ENCODE data around the gene NIT2.
"Not testable (repeated sequence)": the region's sequence is repeated elsewhere in the genome, so short reads cannot be mapped to it uniquely, and the experiment has no call there.

The NIT2 gene

GRCh38 chr3:100336229-100336628 lies 1.7 kb downstream of the NIT2 start:
- H3K27ac ChIP-seq (ENCODE audit: low read depth, low read length, severe bottlenecking); H3K4me1 ChIP-seq (ENCODE audit: control insufficient read depth, insufficient read depth, low read length, poor library complexity, severe bottlenecking); H3K9me3 ChIP-seq (ENCODE audit: control insufficient read depth, low read length); H3K4me3 ChIP-seq (ENCODE audit: extremely low read depth, insufficient read depth, low read length, poor library complexity, severe bottlenecking): not testable (repeated sequence)
- H3K36me3 ChIP-seq (ENCODE audit: control insufficient read depth, insufficient read depth, low read length) = peaks cover 27% of the 10 kb centered on the region
- 84 to 94% methylated on average over 7 to 8 of the region's 10 CpGs for WGBS, 2 experiments (ENCODE audit: insufficient coverage in 2 of 2)

GRCh38 chr3:100338911-100339310 lies 4.4 kb downstream of the NIT2 start:
- peaks cover 4% of the 10 kb centered on the region for H3K4me1 ChIP-seq (ENCODE audit: control insufficient read depth, insufficient read depth, low read length, poor library complexity, severe bottlenecking)
- no peak overlapping the region for H3K4me3 ChIP-seq (ENCODE audit: extremely low read depth, insufficient read depth, low read length, poor library complexity, severe bottlenecking)
- H3K36me3 ChIP-seq (ENCODE audit: control insufficient read depth, insufficient read depth, low read length) = peaks cover 33% of the 10 kb centered on the region
- WGBS, 2 experiments (ENCODE audit: insufficient coverage in 2 of 2) = 96% methylated on average over 10 of the region's 10 CpGs
- H3K27ac ChIP-seq (ENCODE audit: low read depth, low read length, severe bottlenecking) = no peak overlapping the region
- no peaks in the 10 kb centered on the region for H3K9me3 ChIP-seq (ENCODE audit: control insufficient read depth, low read length)

DNA sequence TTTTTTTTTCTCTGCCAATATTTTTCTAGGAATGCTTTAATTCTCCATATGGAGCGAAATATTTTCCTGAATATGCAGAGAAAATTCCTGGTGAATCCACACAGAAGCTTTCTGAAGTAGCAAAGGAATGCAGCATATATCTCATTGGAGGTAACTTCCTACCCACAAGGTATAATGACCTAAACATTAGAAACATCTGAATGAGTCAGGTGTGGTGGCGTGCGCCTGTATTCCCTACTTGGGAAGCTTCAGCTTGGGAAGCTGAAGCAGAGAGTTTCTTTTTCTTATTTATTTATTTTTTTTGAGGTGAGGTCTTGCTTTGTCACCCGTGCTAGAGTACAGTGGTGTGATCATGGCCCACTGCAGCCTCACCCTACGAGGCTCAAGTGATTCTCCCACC lies 5.2 kb downstream of the NIT2 start:
- peaks cover 36% of the 10 kb centered on the region for H3K36me3 ChIP-seq (ENCODE audit: control insufficient read depth, insufficient read depth, low read length)

GRCh38 chr3:100340527-100340926 lies 6.0 kb downstream of the NIT2 start:
- Histone ChIP-seq H3K4me1 (ENCODE audit: control insufficient read depth, insufficient read depth, low read length, poor library complexity, severe bottlenecking) (peaks cover 3% of the 10 kb centered on the region), H3K36me3 (ENCODE audit: control insufficient read depth, insufficient read depth, low read length) (peaks cover 36% of the 10 kb centered on the region), H3K9me3 (ENCODE audit: control insufficient read depth, low read length) (no peaks in the 10 kb centered on the region), H3K27ac (ENCODE audit: low read depth, low read length, severe bottlenecking) (no peak overlapping the region), H3K4me3 (ENCODE audit: extremely low read depth, insufficient read depth, low read length, poor library complexity, severe bottlenecking) (no peak overlapping the region)
- WGBS, 2 experiments (ENCODE audit: insufficient coverage in 2 of 2) = 91 to 100% methylated on average over 1 of the region's 1 CpG

More for the DNA sequence above, 5.2 kb downstream of the NIT2 start:
- peaks cover 4% of the 10 kb centered on the region for H3K4me1 ChIP-seq (ENCODE audit: control insufficient read depth, insufficient read depth, low read length, poor library complexity, severe bottlenecking)
- H3K27ac ChIP-seq (ENCODE audit: low read depth, low read length, severe bottlenecking) = no peak overlapping the region
- H3K4me3 ChIP-seq (ENCODE audit: extremely low read depth, insufficient read depth, low read length, poor library complexity, severe bottlenecking) = no peak overlapping the region
- H3K9me3 ChIP-seq (ENCODE audit: control insufficient read depth, low read length) = no peaks in the 10 kb centered on the region
- WGBS, 2 experiments (ENCODE audit: insufficient coverage in 2 of 2) = 83 to 90% methylated on average over 2 of the region's 5 CpGs

DNA sequence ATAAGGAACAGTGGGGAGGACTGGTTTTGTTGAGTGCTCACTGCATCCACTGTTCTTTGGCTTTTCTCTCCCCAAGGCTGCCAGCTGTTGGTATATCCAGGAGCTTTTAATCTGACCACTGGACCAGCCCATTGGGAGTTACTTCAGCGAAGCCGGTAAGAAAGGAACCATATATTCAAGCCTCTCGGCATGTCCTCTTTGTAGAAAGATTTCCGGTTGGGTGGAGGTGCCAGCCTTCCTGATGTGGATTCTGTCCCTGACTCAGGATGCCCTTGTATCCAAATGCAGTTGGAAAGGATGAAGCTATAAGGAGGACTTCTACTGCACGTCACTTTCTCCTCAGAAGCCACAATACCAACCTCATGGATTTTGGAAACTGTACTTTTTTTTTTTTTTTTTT lies 14.2 kb downstream of the NIT2 start:
- Histone ChIP-seq H3K9me3 (ENCODE audit: control insufficient read depth, low read length) (no peaks in the 10 kb centered on the region), H3K36me3 (ENCODE audit: control insufficient read depth, insufficient read depth, low read length) (peaks cover 57% of the 10 kb centered on the region), H3K4me3 (ENCODE audit: extremely low read depth, insufficient read depth, low read length, poor library complexity, severe bottlenecking) (no peak overlapping the region), H3K27ac (ENCODE audit: low read depth, low read length, severe bottlenecking) (no peak overlapping the region), H3K4me1 (ENCODE audit: control insufficient read depth, insufficient read depth, low read length, poor library complexity, severe bottlenecking) (no peaks in the 10 kb centered on the region)
- 90% methylated on average over 2 of the region's 5 CpGs; no CpG with 5 or more reads in 1 of the 2 experiments for WGBS, 2 experiments (ENCODE audit: insufficient coverage in 2 of 2)

DNA sequence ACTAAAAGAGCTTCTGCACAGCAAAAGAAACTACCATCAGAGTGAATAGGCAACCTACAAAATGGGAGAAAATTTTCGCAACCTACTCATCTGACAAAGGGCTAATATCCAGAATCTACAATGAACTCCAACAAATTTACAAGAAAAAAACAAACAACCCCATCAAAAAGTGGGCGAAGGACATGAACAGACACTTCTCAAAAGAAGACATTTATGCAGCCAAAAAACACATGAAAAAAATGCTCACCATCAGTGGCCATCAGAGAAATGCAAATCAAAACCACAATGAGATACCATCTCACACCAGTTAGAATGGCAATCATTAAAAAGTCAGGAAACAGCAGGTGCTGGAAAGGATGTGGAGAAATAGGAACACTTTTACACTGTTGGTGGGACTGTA lies 17.2 kb downstream of the NIT2 start:
- not testable (repeated sequence) for H3K4me1 ChIP-seq (ENCODE audit: control insufficient read depth, insufficient read depth, low read length, poor library complexity, severe bottlenecking); H3K9me3 ChIP-seq (ENCODE audit: control insufficient read depth, low read length); H3K4me3 ChIP-seq (ENCODE audit: extremely low read depth, insufficient read depth, low read length, poor library complexity, severe bottlenecking); H3K27ac ChIP-seq (ENCODE audit: low read depth, low read length, severe bottlenecking)
- WGBS, 2 experiments (ENCODE audit: insufficient coverage in 2 of 2) = no CpG with 5 or more reads among the region's 2 CpGs
- peaks cover 56% of the 10 kb centered on the region for H3K36me3 ChIP-seq (ENCODE audit: control insufficient read depth, insufficient read depth, low read length)

- Histone ChIP-seq H3K36me3 (ENCODE audit: control insufficient read depth, insufficient read depth, low read length) (peaks cover 50% of the 10 kb centered on the region), H3K4me3 (ENCODE audit: extremely low read depth, insufficient read depth, low read length, poor library complexity, severe bottlenecking) (no peak overlapping the region), H3K9me3 (ENCODE audit: control insufficient read depth, low read length) (no peaks in the 10 kb centered on the region), H3K4me1 (ENCODE audit: control insufficient read depth, insufficient read depth, low read length, poor library complexity, severe bottlenecking) (no peaks in the 10 kb centered on the region), H3K27ac (ENCODE audit: low read depth, low read length, severe bottlenecking) (no peak overlapping the region)
- WGBS, 2 experiments (ENCODE audit: insufficient coverage in 2 of 2) = 68 to 95% methylated on average over 2 to 5 of the region's 10 CpGs
Observed at GRCh38 chr3:100352296-100353231, 18.0 kb downstream of the NIT2 start.

GRCh38 chr3:100354850-100355249 lies 20.3 kb downstream of the NIT2 start:
- no peaks in the 10 kb centered on the region for H3K4me1 ChIP-seq (ENCODE audit: control insufficient read depth, insufficient read depth, low read length, poor library complexity, severe bottlenecking)
- no peak overlapping the region for H3K4me3 ChIP-seq (ENCODE audit: extremely low read depth, insufficient read depth, low read length, poor library complexity, severe bottlenecking)
- WGBS, 2 experiments (ENCODE audit: insufficient coverage in 2 of 2) = no CpG with 5 or more reads among the region's 3 CpGs
- peaks cover 40% of the 10 kb centered on the region for H3K36me3 ChIP-seq (ENCODE audit: control insufficient read depth, insufficient read depth, low read length)
- H3K27ac ChIP-seq (ENCODE audit: low read depth, low read length, severe bottlenecking) = no peak overlapping the region
- no peaks in the 10 kb centered on the region for H3K9me3 ChIP-seq (ENCODE audit: control insufficient read depth, low read length)

DNA sequence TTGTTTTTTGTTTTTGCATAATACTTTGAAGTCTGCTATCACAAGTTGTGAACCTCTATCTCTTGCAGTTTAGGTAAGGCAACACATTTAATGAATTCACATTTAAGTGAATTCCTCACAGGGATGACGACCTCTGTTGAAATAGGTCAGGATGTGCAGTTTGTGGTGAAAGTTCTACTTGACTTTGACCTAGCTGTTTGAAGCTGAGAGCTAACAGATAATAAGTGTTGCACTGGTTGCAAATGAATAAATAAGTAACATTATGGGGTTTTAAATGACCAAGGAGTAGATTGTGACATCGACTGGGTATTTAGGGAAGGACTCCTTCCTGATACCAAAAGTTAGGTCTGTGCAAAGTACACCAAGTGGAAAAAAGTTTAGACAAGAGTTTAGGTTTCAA lies 23.9 kb downstream of the NIT2 start:
- whole genome bisulfite sequencing, 2 experiments (ENCODE audit: insufficient coverage in 2 of 2) = 90 to 100% methylated on average over 1 to 2 of the region's 2 CpGs
- H3K27ac ChIP-seq (ENCODE audit: low read depth, low read length, severe bottlenecking) = no peak overlapping the region
- no peaks in the 10 kb centered on the region for H3K4me1 ChIP-seq (ENCODE audit: control insufficient read depth, insufficient read depth, low read length, poor library complexity, severe bottlenecking)
- no peak overlapping the region for H3K4me3 ChIP-seq (ENCODE audit: extremely low read depth, insufficient read depth, low read length, poor library complexity, severe bottlenecking)
- H3K9me3 ChIP-seq (ENCODE audit: control insufficient read depth, low read length) = peaks cover 6% of the 10 kb centered on the region
- H3K36me3 ChIP-seq (ENCODE audit: control insufficient read depth, insufficient read depth, low read length) = peaks cover 46% of the 10 kb centered on the region

DNA sequence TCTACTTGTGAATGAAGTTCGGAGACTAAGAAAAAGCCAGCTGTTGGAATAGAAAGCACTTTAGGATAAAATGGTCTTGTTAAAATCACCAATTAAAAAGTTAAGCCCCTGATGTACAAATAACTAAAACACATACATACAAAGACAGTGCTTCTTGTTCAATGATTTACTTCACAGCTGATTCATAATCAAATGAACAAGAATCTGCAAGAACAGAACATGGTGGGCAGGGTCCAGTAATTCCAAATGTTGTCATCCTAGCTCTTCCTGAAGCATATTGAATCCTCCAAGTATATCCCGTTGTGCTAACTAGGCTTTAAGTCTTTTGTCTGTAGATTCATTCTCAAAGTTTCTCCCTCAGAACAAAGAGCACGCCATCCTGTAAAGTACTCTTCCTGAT lies 24.5 kb downstream of the NIT2 start:
- Histone ChIP-seq H3K4me1 (ENCODE audit: control insufficient read depth, insufficient read depth, low read length, poor library complexity, severe bottlenecking) (no peaks in the 10 kb centered on the region), H3K36me3 (ENCODE audit: control insufficient read depth, insufficient read depth, low read length) (peaks cover 47% of the 10 kb centered on the region), H3K4me3 (ENCODE audit: extremely low read depth, insufficient read depth, low read length, poor library complexity, severe bottlenecking) (no peak overlapping the region), H3K9me3 (ENCODE audit: control insufficient read depth, low read length) (peaks cover 6% of the 10 kb centered on the region), H3K27ac (ENCODE audit: low read depth, low read length, severe bottlenecking) (no peak overlapping the region)
- WGBS, 2 experiments (ENCODE audit: insufficient coverage in 2 of 2) = 96 to 100% methylated on average over 2 of the region's 3 CpGs

Data from mesodermal cell (in vitro differentiated cells).